DND-41 (cell line): Measurements from ENCODE around the gene SPDEF.

Source experiments
- ATAC-seq: fragments of 200-7000 bp; cut with Tn5 transposase; 3 replicates; pipeline ENCODE4 v1.9.1; 2021; ENCODE audit warnings: low read depth; ENCODE audit not compliant: insufficient read depth
- DNase-seq: peaks from one replicate; pipeline ENCODE4 v3.0.0-alpha.2; 2020
- H2AFZ ChIP-seq: 2 replicates; pipeline ENCODE4 v1.6.0; 2012; ENCODE audit warnings: low read depth, low read length
- H3K27ac ChIP-seq: 2 replicates; pipeline ENCODE4 v1.5.1; 2012; ENCODE audit warnings: low read length, inconsistent platforms
- H3K27me3 ChIP-seq: fragments of 200-600 bp; sonication (generic); 2 replicates; pipeline ENCODE4 v1.6.0; 2012; ENCODE audit warnings: low read length, mild to moderate bottlenecking, inconsistent platforms; ENCODE audit not compliant: insufficient read depth, poor library complexity
- H3K36me3 ChIP-seq: 2 replicates; pipeline ENCODE4 v1.5.1; 2012; ENCODE audit warnings: low read length, inconsistent platforms; ENCODE audit not compliant: insufficient read depth
- H3K4me1 ChIP-seq: 2 replicates; pipeline ENCODE4 v1.5.1; 2012; ENCODE audit warnings: mild to moderate bottlenecking, low read length; ENCODE audit not compliant: insufficient read depth
- H3K4me2 ChIP-seq: 2 replicates; pipeline ENCODE4 v1.6.0; 2012; ENCODE audit warnings: mild to moderate bottlenecking, moderate library complexity, low read length, inconsistent platforms; ENCODE audit not compliant: insufficient read depth
- H3K4me3 ChIP-seq, 2 experiments: fragments of 200-600 bp in 1 of 2; shearing (Covaris generic) in 1 of 2; 2 replicates each; pipeline ENCODE4 v1.5.1; 2012 to 2016; ENCODE audit warnings: inconsistent platforms in 2 of 2, low read length in 2 of 2, mild to moderate bottlenecking in 2 of 2, low read depth in 1 of 2, moderate library complexity in 1 of 2
- H3K79me2 ChIP-seq: 2 replicates; pipeline ENCODE4 v1.6.0; 2012; ENCODE audit warnings: low read length, inconsistent platforms; ENCODE audit not compliant: insufficient read depth
- H3K9ac ChIP-seq: 2 replicates; pipeline ENCODE4 v1.6.0; 2012; ENCODE audit warnings: low read depth, mild to moderate bottlenecking, inconsistent platforms, low read length, moderate library complexity
- H3K9me3 ChIP-seq: 2 replicates; pipeline ENCODE4 v1.5.1; 2012; ENCODE audit warnings: low read length, moderate library complexity, mild to moderate bottlenecking, inconsistent platforms; ENCODE audit not compliant: insufficient read depth, severe bottlenecking
- H4K20me1 ChIP-seq: 2 replicates; pipeline ENCODE4 v1.6.0; 2012; ENCODE audit warnings: low read length; ENCODE audit not compliant: insufficient read depth
- EZH2 ChIP-seq: IDR thresholded peaks from 3 replicates; pipeline ENCODE4 v1.6.1; 2012; ENCODE audit warnings: borderline replicate concordance, low read depth, mild to moderate bottlenecking, moderate library complexity, low read length, inconsistent platforms; ENCODE audit not compliant: severe bottlenecking
- TF ChIP-seq, protein P1 (sequence below): IDR thresholded peaks from 2 replicates; pipeline ENCODE4 v1.5.1; 2012; ENCODE audit warnings: borderline replicate concordance, low read length, moderate library complexity, mild to moderate bottlenecking; ENCODE audit not compliant: poor library complexity, severe bottlenecking; ENCODE audit errors: extremely low read depth

SPDEF gene

DNA sequence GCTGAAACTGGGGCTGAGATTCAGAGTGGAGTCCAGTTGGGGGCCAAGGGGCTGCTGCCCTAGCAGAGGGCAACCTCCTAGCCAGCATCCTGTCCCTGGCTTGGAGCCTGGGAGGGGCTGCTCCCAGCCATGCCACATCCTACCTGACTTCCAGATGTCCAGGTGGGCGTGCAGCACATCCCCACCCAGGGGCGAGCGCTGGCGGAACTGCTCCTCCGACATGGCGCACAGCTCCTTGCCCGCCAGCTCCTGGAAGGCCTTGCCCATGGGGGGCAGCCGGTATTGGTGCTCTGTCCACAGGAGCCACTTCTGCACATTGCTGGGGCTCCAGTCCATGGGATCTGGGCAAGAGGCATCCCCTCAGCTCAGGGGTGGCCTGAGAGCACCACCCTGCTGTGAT, 15.3 kb downstream of the SPDEF start:
- no peaks in the 10 kb centered on the region; the same call in 1 of the 2 replicates for H4K20me1 ChIP-seq
- H3K36me3 ChIP-seq: no peaks in the 10 kb centered on the region
- no peak overlapping the region for H3K4me2 ChIP-seq
- no peak for DNase-seq
- H2AFZ ChIP-seq: no peak overlapping the region
- H3K4me3 ChIP-seq: no peak overlapping the region
- ATAC-seq: no peak
- no peaks in the 10 kb centered on the region for H3K79me2 ChIP-seq
- H3K4me1 ChIP-seq: no peaks in the 10 kb centered on the region
- no peak overlapping the region for H3K9ac ChIP-seq
- H3K27ac ChIP-seq: no peak overlapping the region
- H3K27me3 ChIP-seq: no peaks in the 10 kb centered on the region
- no peaks in the 10 kb centered on the region for H3K9me3 ChIP-seq
- TF ChIP-seq, protein P1, sequence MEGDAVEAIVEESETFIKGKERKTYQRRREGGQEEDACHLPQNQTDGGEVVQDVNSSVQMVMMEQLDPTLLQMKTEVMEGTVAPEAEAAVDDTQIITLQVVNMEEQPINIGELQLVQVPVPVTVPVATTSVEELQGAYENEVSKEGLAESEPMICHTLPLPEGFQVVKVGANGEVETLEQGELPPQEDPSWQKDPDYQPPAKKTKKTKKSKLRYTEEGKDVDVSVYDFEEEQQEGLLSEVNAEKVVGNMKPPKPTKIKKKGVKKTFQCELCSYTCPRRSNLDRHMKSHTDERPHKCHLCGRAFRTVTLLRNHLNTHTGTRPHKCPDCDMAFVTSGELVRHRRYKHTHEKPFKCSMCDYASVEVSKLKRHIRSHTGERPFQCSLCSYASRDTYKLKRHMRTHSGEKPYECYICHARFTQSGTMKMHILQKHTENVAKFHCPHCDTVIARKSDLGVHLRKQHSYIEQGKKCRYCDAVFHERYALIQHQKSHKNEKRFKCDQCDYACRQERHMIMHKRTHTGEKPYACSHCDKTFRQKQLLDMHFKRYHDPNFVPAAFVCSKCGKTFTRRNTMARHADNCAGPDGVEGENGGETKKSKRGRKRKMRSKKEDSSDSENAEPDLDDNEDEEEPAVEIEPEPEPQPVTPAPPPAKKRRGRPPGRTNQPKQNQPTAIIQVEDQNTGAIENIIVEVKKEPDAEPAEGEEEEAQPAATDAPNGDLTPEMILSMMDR: no peak
- TF ChIP-seq EZH2: no peak

DNA sequence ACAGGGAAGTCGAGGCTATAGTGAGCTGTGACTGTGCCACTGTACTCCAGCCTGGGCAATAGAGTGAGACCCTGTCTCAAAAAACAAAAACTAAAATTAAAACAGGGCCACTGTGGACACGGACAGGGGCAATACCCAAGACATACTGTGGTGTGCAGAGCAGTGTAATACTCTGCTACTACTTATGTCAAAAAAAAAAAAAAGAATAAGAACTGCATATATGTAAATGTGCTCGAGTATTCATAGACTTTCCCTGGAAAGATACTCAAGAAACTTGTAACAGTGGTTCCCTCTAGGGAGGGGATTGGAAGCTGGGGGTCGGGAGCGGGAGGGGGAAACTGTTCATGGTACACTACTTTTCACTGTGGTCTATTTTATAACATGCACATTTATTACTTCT, 15.9 kb downstream of the SPDEF start:
- no peaks in the 10 kb centered on the region for H3K4me1 ChIP-seq
- no peaks in the 10 kb centered on the region for H3K27me3 ChIP-seq

DNA sequence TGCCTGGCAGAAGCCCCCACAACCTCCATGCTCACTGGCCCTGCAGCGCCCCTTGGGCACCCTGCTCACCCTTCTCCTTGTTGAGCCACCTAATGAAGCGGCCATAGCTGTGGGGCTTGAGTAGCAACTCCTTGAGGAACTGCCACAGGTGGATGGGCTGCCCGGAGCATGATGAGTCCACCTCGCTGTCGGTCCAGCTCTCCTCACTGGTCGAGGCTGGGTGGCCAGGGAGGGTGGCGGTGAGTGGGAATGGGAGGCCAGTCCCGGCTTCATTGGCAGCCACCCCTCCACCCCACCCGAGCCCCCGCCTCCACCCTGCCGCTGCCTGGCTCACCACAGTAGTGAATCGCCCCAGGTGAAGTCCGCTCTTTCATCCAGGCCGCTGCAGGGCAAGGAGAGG, 16.9 kb downstream of the SPDEF start:
- no peak overlapping the region for H3K4me2 ChIP-seq
- no peak overlapping the region for H3K9ac ChIP-seq
- H3K27ac ChIP-seq: no peak overlapping the region
- no peak overlapping the region for H2AFZ ChIP-seq
- no peaks in the 10 kb centered on the region for H3K36me3 ChIP-seq
- no peak for DNase-seq
- no peaks in the 10 kb centered on the region for H3K4me1 ChIP-seq
- no peaks in the 10 kb centered on the region for H3K9me3 ChIP-seq
- TF ChIP-seq EZH2: no peak
- TF ChIP-seq, protein P1: no peak
- H3K4me3 ChIP-seq: no peak overlapping the region
- no peaks in the 10 kb centered on the region; the same call in 1 of the 2 replicates for H4K20me1 ChIP-seq
- H3K79me2 ChIP-seq: no peaks in the 10 kb centered on the region
- no peak for ATAC-seq
- H3K27me3 ChIP-seq: no peaks in the 10 kb centered on the region

More for the DNA sequence above, 15.9 kb downstream of the SPDEF start:
- ATAC-seq: no peak
- Histone ChIP-seq H2AFZ (no peak overlapping the region), H3K9me3 (no peaks in the 10 kb centered on the region), H3K79me2 (no peaks in the 10 kb centered on the region), H4K20me1 (no peaks in the 10 kb centered on the region; the same call in 1 of the 2 replicates), H3K4me2 (no peak overlapping the region), H3K27ac (no peak overlapping the region), H3K36me3 (no peaks in the 10 kb centered on the region), H3K9ac (no peak overlapping the region), H3K4me3 (no peak overlapping the region)
- no peak for DNase-seq
- TF ChIP-seq, protein P1: no peak
- TF ChIP-seq EZH2: no peak

DNA sequence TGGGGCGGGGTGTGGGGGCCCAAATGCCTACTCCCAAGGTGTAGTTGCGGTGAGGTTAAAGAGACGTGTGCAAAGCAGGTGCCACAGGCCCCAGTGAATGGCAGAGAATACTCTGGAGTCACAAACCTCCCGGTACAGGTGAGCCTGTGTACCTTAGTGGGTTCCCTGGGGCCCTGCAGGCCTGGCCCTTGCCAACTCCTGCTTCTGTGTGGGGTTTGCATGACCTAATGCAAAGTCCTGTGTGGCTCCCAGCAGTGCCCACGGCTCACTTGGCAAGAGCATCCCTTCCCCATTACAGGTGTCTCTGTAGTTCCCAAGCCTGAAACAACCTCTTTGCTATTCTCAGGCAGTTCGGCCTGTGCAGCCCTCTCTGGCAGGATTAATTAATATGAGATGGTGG, 17.5 kb downstream of the SPDEF start:
- H3K9me3 ChIP-seq: no peaks in the 10 kb centered on the region
- H2AFZ ChIP-seq: no peak overlapping the region
- no peaks in the 10 kb centered on the region for H3K36me3 ChIP-seq
- ATAC-seq (no peak), DNase-seq (no peak)
- TF ChIP-seq, protein P1: no peak
- no peak for TF ChIP-seq EZH2
- H3K4me2 ChIP-seq: no peak overlapping the region
- no peak overlapping the region for H3K9ac ChIP-seq
- H4K20me1 ChIP-seq: no peaks in the 10 kb centered on the region; the same call in 1 of the 2 replicates
- no peak overlapping the region for H3K27ac ChIP-seq
- H3K27me3 ChIP-seq: no peaks in the 10 kb centered on the region
- H3K4me3 ChIP-seq: no peak overlapping the region
- no peaks in the 10 kb centered on the region for H3K4me1 ChIP-seq
- H3K79me2 ChIP-seq: no peaks in the 10 kb centered on the region
